Dermis microvascular lymphatic vessel endothelial cell (primary cell): ENCODE results near the gene GALNT10. TPM values are rescaled to one million over a fixed set of nuclear protein-coding genes. Genes with fewer than 3 reads are reported as not detected.
A peak's percentile ranks its signal among the peaks of the same experiment; 100 is the strongest.

Source experiments
- DNase-seq, 2 donors: peaks; one replicate each; pipeline versions ENCODE4 v3.0.0 to v3.0.0-alpha.2; 2010; ENCODE audit warnings: low read depth in 2 of 2
- total RNA-seq: library from RNA; depleted of rRNA; stranded (reverse); fragments of >200 nt; gene quantifications from 2 replicates; pipeline ENCODE4 v1.2.1, GENCODE V29; 2014

GALNT10 gene
- total RNA-seq, 1 donor from 2014 or later, result 26.6 TPM

- no peak for DNase-seq
These were observed 129.2 kb downstream of the GALNT10 start for GRCh38 chr5:154319736-154320135.

- DNase-seq, result no peak
These were observed 129.9 kb downstream of the GALNT10 start for GRCh38 chr5:154320224-154321089.

- no peak for DNase-seq
These were observed 131.0 kb downstream of the GALNT10 start for GRCh38 chr5:154321546-154321945.

- DNase-seq, result no peak
These were observed 133.5 kb downstream of the GALNT10 start for GRCh38 chr5:154324033-154324432.

GRCh38 chr5:154325566-154325965, 135.0 kb downstream of the GALNT10 start:
- DNase-seq, result no peak

- DNase-seq, result no peak
These were observed 138.5 kb downstream of the GALNT10 start for GRCh38 chr5:154329062-154329461.

GRCh38 chr5:154329519-154330040, 139.0 kb downstream of the GALNT10 start:
- no peak for DNase-seq

GRCh38 chr5:154330097-154330667, 139.6 kb downstream of the GALNT10 start:
- no peak for DNase-seq

- DNase-seq, result no peak
These were observed 140.7 kb downstream of the GALNT10 start for GRCh38 chr5:154331232-154331631.

GRCh38 chr5:154331924-154332323, 141.4 kb downstream of the GALNT10 start:
- no peak for DNase-seq

- DNase-seq, result no peak
These were observed 141.9 kb downstream of the GALNT10 start for GRCh38 chr5:154332451-154332850.

- DNase-seq, result no peak
These were observed 142.5 kb downstream of the GALNT10 start for GRCh38 chr5:154333016-154333415.

GRCh38 chr5:154334406-154335064, 144.0 kb downstream of the GALNT10 start:
- peak; percentile 15 to 29 for DNase-seq

GRCh38 chr5:154335065-154335448, 144.5 kb downstream of the GALNT10 start:
- DNase-seq, result no peak

GRCh38 chr5:154341620-154342019, 151.1 kb downstream of the GALNT10 start:
- no peak for DNase-seq

- no peak for DNase-seq
These were observed 151.7 kb downstream of the GALNT10 start for GRCh38 chr5:154342211-154342610.

GRCh38 chr5:154342963-154343362, 152.4 kb downstream of the GALNT10 start:
- no peak for DNase-seq

- DNase-seq, result no peak
These were observed 153.9 kb downstream of the GALNT10 start for GRCh38 chr5:154344461-154344860.

- DNase-seq, result no peak
These were observed 154.9 kb downstream of the GALNT10 start for GRCh38 chr5:154345255-154345952.

- DNase-seq, result no peak
These were observed 155.9 kb downstream of the GALNT10 start for GRCh38 chr5:154346427-154346826.

GRCh38 chr5:154349626-154350264, 159.2 kb downstream of the GALNT10 start:
- no peak for DNase-seq
